Mesendoderm (in vitro differentiated cells): ENCODE data around the gene ARHGEF10L.

Experiments
- DNase-seq: peaks from one replicate; pipeline ENCODE4 v3.0.0; 2013
- H2AK5ac ChIP-seq: 2 replicates; pipeline ENCODE4 v1.6.1; 2013; ENCODE audit warnings: low read length, inconsistent platforms
- H2BK120ac ChIP-seq: 2 replicates; pipeline ENCODE4 v1.6.1; 2013; ENCODE audit warnings: low read depth, mild to moderate bottlenecking, low read length, moderate library complexity, mixed read lengths
- H2BK15ac ChIP-seq: replicated peaks from 2 replicates; pipeline ENCODE4 v1.6.1; 2013; ENCODE audit warnings: low read depth, mild to moderate bottlenecking, moderate library complexity
- H2BK5ac ChIP-seq: 2 replicates; pipeline ENCODE4 v1.6.1; 2013; ENCODE audit warnings: low read length, inconsistent platforms
- H3K18ac ChIP-seq: 2 replicates; pipeline ENCODE4 v1.6.1; 2013; ENCODE audit warnings: mild to moderate bottlenecking, low read length, mixed read lengths
- H3K23ac ChIP-seq: one replicate; pipeline ENCODE4 v1.6.1; 2013; ENCODE audit warnings: low read length
- H3K27ac ChIP-seq: 2 replicates; pipeline ENCODE4 v1.5.1; 2013; ENCODE audit warnings: low read depth, mild to moderate bottlenecking, inconsistent platforms, low read length, moderate library complexity
- H3K27me3 ChIP-seq: 2 replicates; pipeline ENCODE4 v1.6.1; 2013; ENCODE audit warnings: low read length, control low read depth, mild to moderate bottlenecking, inconsistent platforms; ENCODE audit not compliant: insufficient read depth, poor library complexity
- H3K36me3 ChIP-seq: 2 replicates; pipeline ENCODE4 v1.6.1; 2013; ENCODE audit warnings: low read length, inconsistent platforms; ENCODE audit not compliant: control insufficient read depth, insufficient read depth
- H3K4ac ChIP-seq: one replicate; pipeline ENCODE4 v1.6.1; 2013; ENCODE audit warnings: low read depth, mild to moderate bottlenecking, low read length, moderate library complexity
- H3K4me1 ChIP-seq: 2 replicates; pipeline ENCODE4 v1.6.1; 2013; ENCODE audit warnings: low read depth, low read length, inconsistent platforms; ENCODE audit not compliant: control insufficient read depth
- H3K4me2 ChIP-seq: 2 replicates; pipeline ENCODE4 v1.6.1; 2013; ENCODE audit warnings: low read length
- H3K4me3 ChIP-seq: 2 replicates; pipeline ENCODE4 v1.5.1; 2013; ENCODE audit warnings: mild to moderate bottlenecking, low read length
- H3K56ac ChIP-seq: one replicate; pipeline ENCODE4 v1.6.1; 2013; ENCODE audit warnings: low read length
- H3K79me1 ChIP-seq: 2 replicates; pipeline ENCODE4 v1.6.1; 2013; ENCODE audit warnings: low read length, inconsistent platforms
- H3K79me2 ChIP-seq: 2 replicates; pipeline ENCODE4 v1.6.1; 2013; ENCODE audit warnings: mild to moderate bottlenecking, low read length; ENCODE audit not compliant: control insufficient read depth, insufficient read depth
- H3K9ac ChIP-seq: 2 replicates; pipeline ENCODE4 v1.6.1; 2013; ENCODE audit warnings: low read length, inconsistent platforms
- H4K5ac ChIP-seq: one replicate; pipeline ENCODE4 v1.6.1; 2013; ENCODE audit warnings: low read length
- H4K8ac ChIP-seq: one replicate; pipeline ENCODE4 v1.6.1; 2013; ENCODE audit warnings: low read depth, mild to moderate bottlenecking, control low read depth, low read length, moderate library complexity
- WGBS: extraction: QIAGEN DNeasy Blood & Tissue Kit; methylation state at CpG from one replicate; pipeline ENCODE4 v1.1.7; 2013; ENCODE audit warnings: low lambda C conversion rate, missing lambda C conversion rate; ENCODE audit not compliant: insufficient coverage; ENCODE audit errors: extremely low coverage; 5-methylcytosine and 5-hydroxymethylcytosine counted together

The ARHGEF10L gene

DNA sequence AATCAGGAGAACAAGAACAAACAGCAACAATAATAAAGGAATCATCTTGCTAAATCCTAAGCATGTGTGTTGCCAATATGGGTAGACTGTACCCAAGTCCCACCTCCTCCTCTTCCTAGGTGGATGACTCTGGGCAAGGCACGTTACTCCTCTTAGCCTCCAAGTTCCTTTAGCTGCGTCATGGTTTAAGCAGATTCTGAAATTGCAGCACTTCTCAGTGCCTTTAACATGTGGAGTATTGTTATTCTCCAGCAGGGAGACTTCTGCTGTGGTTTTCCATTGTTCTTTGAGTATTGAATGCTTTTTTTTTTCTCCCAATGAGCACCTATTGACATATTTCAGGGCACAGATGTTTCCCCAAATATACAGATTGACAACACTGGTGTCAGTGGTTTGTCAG lies 15.5 kb downstream of the ARHGEF10L start:
- no CpG with 5 or more reads among the region's 2 CpGs for WGBS
- Histone ChIP-seq H3K27ac (no peak overlapping the region), H3K4ac (no peak overlapping the region), H3K4me3 (no peak overlapping the region), H3K56ac (no peak overlapping the region), H4K5ac (no peak overlapping the region), H2BK5ac (no peak overlapping the region), H4K8ac (no peak overlapping the region), H3K36me3 (no peaks in the 10 kb centered on the region), H3K9ac (no peak overlapping the region), H2BK15ac (no peak overlapping the region), H3K79me2 (peaks cover 17% of the 10 kb centered on the region), H2AK5ac (no peak overlapping the region), H3K23ac (no peak overlapping the region), H3K27me3 (no peaks in the 10 kb centered on the region), H2BK120ac (no peak overlapping the region), H3K4me1 (no peaks in the 10 kb centered on the region), H3K18ac (no peak overlapping the region), H3K79me1 (peaks cover 9% of the 10 kb centered on the region), H3K4me2 (no peak overlapping the region)
- DNase-seq, result no peak

GRCh38 chr1:17557986-17558385 lies 18.5 kb downstream of the ARHGEF10L start:
- H3K9ac ChIP-seq, result no peak overlapping the region
- no peak overlapping the region for H4K8ac ChIP-seq
- no peak overlapping the region for H3K27ac ChIP-seq
- H3K79me2 ChIP-seq, result peaks cover 15% of the 10 kb centered on the region
- no CpG with 5 or more reads among the region's 7 CpGs for WGBS
- H3K79me1 ChIP-seq, result peaks cover 13% of the 10 kb centered on the region
- H3K4me1 ChIP-seq, result no peaks in the 10 kb centered on the region
- no peak overlapping the region for H3K23ac ChIP-seq
- H4K5ac ChIP-seq, result no peak overlapping the region
- DNase-seq, result no peak
- H3K4ac ChIP-seq, result no peak overlapping the region
- H3K18ac ChIP-seq, result no peak overlapping the region
- H3K27me3 ChIP-seq, result no peaks in the 10 kb centered on the region
- no peak overlapping the region for H2AK5ac ChIP-seq
- H3K4me3 ChIP-seq, result no peak overlapping the region
- no peak overlapping the region for H2BK15ac ChIP-seq
- no peak overlapping the region for H3K56ac ChIP-seq
- no peak overlapping the region for H2BK5ac ChIP-seq
- no peak overlapping the region for H3K4me2 ChIP-seq
- H2BK120ac ChIP-seq, result no peak overlapping the region
- H3K36me3 ChIP-seq, result no peaks in the 10 kb centered on the region

DNA sequence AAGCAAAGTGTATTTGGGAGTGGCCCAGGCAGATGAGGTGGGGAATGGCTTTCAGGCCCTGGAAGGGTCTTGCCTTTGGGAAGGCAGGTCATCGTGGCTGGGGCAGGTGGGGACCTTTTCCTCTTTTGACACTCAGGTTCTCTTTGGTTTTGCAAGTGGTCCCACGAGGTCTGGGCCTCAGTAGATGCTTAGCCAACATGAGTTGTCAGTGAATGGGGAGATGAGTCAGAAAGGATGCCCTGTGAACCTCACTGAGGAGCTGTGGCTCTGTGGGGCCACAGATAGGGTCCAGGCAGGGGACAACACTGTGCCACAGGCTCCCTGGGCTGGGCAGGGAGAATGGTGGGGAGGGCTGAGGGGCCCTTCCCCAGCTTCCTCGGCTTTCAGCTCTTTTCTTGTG lies 19.0 kb downstream of the ARHGEF10L start:
- Histone ChIP-seq H3K23ac (no peak overlapping the region), H2BK5ac (no peak overlapping the region), H3K4me3 (no peak overlapping the region), H2AK5ac (no peak overlapping the region), H3K56ac (no peak overlapping the region), H3K18ac (no peak overlapping the region), H3K4ac (no peak overlapping the region), H3K27ac (no peak overlapping the region), H3K79me1 (peaks cover 13% of the 10 kb centered on the region), H4K5ac (no peak overlapping the region), H3K9ac (no peak overlapping the region), H3K4me1 (no peaks in the 10 kb centered on the region), H2BK15ac (no peak overlapping the region), H3K36me3 (no peaks in the 10 kb centered on the region), H3K4me2 (no peak overlapping the region), H3K79me2 (peaks cover 15% of the 10 kb centered on the region), H4K8ac (no peak overlapping the region), H3K27me3 (no peaks in the 10 kb centered on the region), H2BK120ac (no peak overlapping the region)
- WGBS, result no CpG with 5 or more reads among the region's 3 CpGs
- DNase-seq, result no peak

GRCh38 chr1:17558954-17559614 lies 19.6 kb downstream of the ARHGEF10L start:
- no peak overlapping the region for H3K18ac ChIP-seq
- H3K4me1 ChIP-seq, result no peaks in the 10 kb centered on the region
- H3K4me3 ChIP-seq, result no peak overlapping the region
- H3K4ac ChIP-seq, result no peak overlapping the region
- no peak overlapping the region for H4K8ac ChIP-seq
- no peak overlapping the region for H3K9ac ChIP-seq
- DNase-seq, result no peak
- no peak overlapping the region for H2BK120ac ChIP-seq
- no peak overlapping the region for H2AK5ac ChIP-seq
- no peaks in the 10 kb centered on the region for H3K27me3 ChIP-seq
- H3K23ac ChIP-seq, result no peak overlapping the region
- no peaks in the 10 kb centered on the region for H3K36me3 ChIP-seq
- H2BK5ac ChIP-seq, result no peak overlapping the region
- H2BK15ac ChIP-seq, result no peak overlapping the region
- H3K79me1 ChIP-seq, result peaks cover 13% of the 10 kb centered on the region
- no peak overlapping the region for H3K27ac ChIP-seq
- no peak overlapping the region for H4K5ac ChIP-seq
- H3K56ac ChIP-seq, result no peak overlapping the region
- no CpG with 5 or more reads among the region's 8 CpGs for WGBS
- no peak overlapping the region for H3K4me2 ChIP-seq
- peaks cover 17% of the 10 kb centered on the region for H3K79me2 ChIP-seq

DNA sequence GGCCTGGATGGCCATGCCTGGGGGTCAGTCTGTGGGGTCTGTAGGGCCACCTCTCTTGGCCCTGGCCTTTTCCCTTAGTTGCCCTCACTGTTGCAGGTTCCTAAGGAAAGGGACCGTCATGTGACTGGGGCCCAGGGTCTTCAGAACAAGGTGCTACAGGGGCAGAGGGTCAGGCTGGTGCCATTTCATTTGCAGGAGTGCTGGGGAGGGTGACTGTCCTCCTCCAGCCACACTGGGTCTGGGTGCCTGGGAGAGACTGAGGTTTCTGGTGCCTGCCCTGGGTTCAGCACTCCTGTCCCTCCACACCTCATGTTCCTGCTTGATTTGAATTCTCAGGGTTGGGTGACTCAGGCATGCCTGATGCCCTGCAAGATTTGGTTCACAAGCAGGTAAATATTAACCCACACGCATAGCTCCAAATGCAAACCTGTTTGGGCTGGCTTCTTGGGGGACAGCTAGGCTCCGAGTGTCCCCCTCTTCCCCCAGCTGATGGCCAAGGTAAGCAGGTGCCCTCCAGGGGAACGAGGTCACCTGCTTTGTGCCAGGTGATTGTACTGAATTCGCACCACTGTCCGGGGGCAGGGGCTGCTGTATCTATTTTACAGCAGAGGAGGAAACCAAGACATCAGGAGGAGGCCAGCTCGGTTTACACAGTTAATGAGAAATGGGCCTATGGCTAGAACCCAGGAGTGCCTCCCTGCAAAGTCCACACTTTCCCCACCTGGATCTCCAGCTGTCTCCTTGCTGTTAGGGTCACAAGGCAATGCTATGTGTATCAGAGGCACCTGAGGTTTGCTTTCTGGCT lies 20.3 kb downstream of the ARHGEF10L start:
- WGBS, result no CpG with 5 or more reads among the region's 7 CpGs

More for the DNA sequence above, 20.3 kb downstream of the ARHGEF10L start:
- no peak for DNase-seq
- Histone ChIP-seq H3K18ac (no peak overlapping the region), H3K56ac (no peak overlapping the region), H3K27me3 (no peaks in the 10 kb centered on the region), H3K36me3 (no peaks in the 10 kb centered on the region), H3K23ac (no peak overlapping the region), H3K79me1 (peaks cover 12% of the 10 kb centered on the region), H2BK5ac (no peak overlapping the region), H4K5ac (no peak overlapping the region), H3K4me2 (no peak overlapping the region), H3K4ac (no peak overlapping the region), H3K9ac (no peak overlapping the region), H4K8ac (no peak overlapping the region), H2BK120ac (no peak overlapping the region), H3K4me1 (no peaks in the 10 kb centered on the region), H3K27ac (no peak overlapping the region), H2AK5ac (no peak overlapping the region), H2BK15ac (no peak overlapping the region), H3K79me2 (peaks cover 17% of the 10 kb centered on the region), H3K4me3 (no peak overlapping the region)
